K562 (cell line): Measurements from ENCODE around the gene PPP1R14C. TPM values are rescaled to one million over a fixed set of nuclear protein-coding genes. Genes with fewer than 3 reads are reported as not detected.

Experiments
- CAMTA2 ChIP-seq: fragments of 250-450 bp; sonication (Bioruptor Pico); conservative IDR thresholded peaks from 2 replicates; pipeline ENCODE4 v1.5.1; 2022
- CBFA2T3 ChIP-seq: fragments of 450-650 bp; IDR thresholded peaks from 2 replicates; pipeline ENCODE4 v1.6.1; 2017
- DMBX1 ChIP-seq: fragments of 250-450 bp; sonication (Bioruptor Pico); IDR thresholded peaks from 2 replicates; pipeline ENCODE4 v1.8.0; 2022; ENCODE audit warnings: inconsistent platforms, mild to moderate bottlenecking, moderate library complexity, borderline replicate concordance
- FIP1L1 ChIP-seq: fragments of 200-400 bp; formaldehyde crosslinking; IDR thresholded peaks from 2 replicates; pipeline ENCODE4 v1.6.1; 2018; ENCODE audit warnings: mild to moderate bottlenecking, low read depth, low read length; ENCODE audit not compliant: poor library complexity, severe bottlenecking
- HIVEP1 ChIP-seq: fragments of 250-450 bp; sonication (Bioruptor Pico); IDR thresholded peaks from 2 replicates; pipeline ENCODE4 v1.4.0; 2020; ENCODE audit warnings: mild to moderate bottlenecking
- RCOR1 ChIP-seq, 2 experiments: IDR thresholded peaks; 2 replicates each; pipeline ENCODE4 v1.6.1; 2012; ENCODE audit warnings: low read depth in 2 of 2, low read length in 2 of 2, borderline replicate concordance in 1 of 2, improper control_type of control experiment in 1 of 2
- SMARCB1 ChIP-seq: IDR thresholded peaks from 2 replicates; pipeline ENCODE4 v1.6.1; 2011; ENCODE audit warnings: improper control_type of control experiment, low read depth; ENCODE audit not compliant: insufficient read length
- SRF ChIP-seq, 2 experiments: fragments of 250-450, 450-650 bp in 1 of 2; sonication (Bioruptor Pico) in 1 of 2; sonication (generic) in 1 of 2; formaldehyde crosslinking; IDR thresholded peaks; 2 replicates each; pipeline versions ENCODE4 v1.5.0 to v1.5.1; 2020 to 2022; ENCODE audit warnings: mild to moderate bottlenecking in 1 of 2, missing genetic modification reagents in 1 of 2
- polyA plus RNA-seq, 8 experiments: library from polyadenylated mRNA; depleted of rRNA in 4 of 8; stranded (reverse) in 5 of 8; unstranded in 3 of 8; fragments of >200 nt; fragmentation: Nextera tagmentation in 2 of 8; fragmentation: Illumina TruSeq in 1 of 8; extraction: Ambion mirVana in 2 of 8; extraction: Trizol in 1 of 8; gene quantifications; 2 replicates each; pipeline versions ENCODE4 v1.2.1 to v1.2.3, GENCODE V29; 2011 to 2014; ENCODE audit warnings: inconsistent platforms in 1 of 8, missing spikeins in 1 of 8
- total RNA-seq, 7 experiments: library from RNA; depleted of rRNA in 6 of 7; stranded (reverse); fragments of >200 nt in 6 of 7; fragmentation: Illumina TruSeq in 2 of 7; extraction: Trizol in 2 of 7; gene quantifications; 2 replicates each; pipeline versions ENCODE4 v1.2.1 to v1.2.3, GENCODE V29; 2011 to 2021; ENCODE audit warnings: low replicate concordance in 1 of 7
- TF ChIP-seq, protein P1 (sequence below): fragments of 200-600 bp; sonication (generic); IDR thresholded peaks from one replicate; pipeline ENCODE4 v1.6.1; 2012; ENCODE audit warnings: mild to moderate bottlenecking, low read depth, low read length, inconsistent platforms
- TF ChIP-seq, protein P2 (sequence below): fragments of 250-450 bp; sonication (Bioruptor Pico); IDR thresholded peaks from 2 replicates; pipeline ENCODE4 v1.9.0; 2021; ENCODE audit warnings: mild to moderate bottlenecking
- TF ChIP-seq, protein P3 (sequence below): fragments of 450-650 bp; formaldehyde crosslinking; IDR thresholded peaks from 2 replicates; pipeline ENCODE4 v1.4.0; 2020; ENCODE audit warnings: mild to moderate bottlenecking
- TF ChIP-seq, protein P4 (sequence below), 2 experiments: fragments of 150-350 bp in 1 of 2; IDR thresholded peaks; 2 replicates each; pipeline ENCODE4 v1.6.1; 2012 to 2016; ENCODE audit warnings: low read depth in 2 of 2, low read length in 2 of 2, mild to moderate bottlenecking in 1 of 2, moderate library complexity in 1 of 2

Gene PPP1R14C
- total and polyA plus RNA-seq, 9 of the 15 experiments (the other 6 are each of a cell fraction or from before 2014, with no cell fraction given): 4.5 to 16.6 (median 11.9) TPM

GRCh38 chr6:150272976-150273315 is 130.1 kb downstream of the PPP1R14C start (continued):
- TF ChIP-seq, protein P1, sequence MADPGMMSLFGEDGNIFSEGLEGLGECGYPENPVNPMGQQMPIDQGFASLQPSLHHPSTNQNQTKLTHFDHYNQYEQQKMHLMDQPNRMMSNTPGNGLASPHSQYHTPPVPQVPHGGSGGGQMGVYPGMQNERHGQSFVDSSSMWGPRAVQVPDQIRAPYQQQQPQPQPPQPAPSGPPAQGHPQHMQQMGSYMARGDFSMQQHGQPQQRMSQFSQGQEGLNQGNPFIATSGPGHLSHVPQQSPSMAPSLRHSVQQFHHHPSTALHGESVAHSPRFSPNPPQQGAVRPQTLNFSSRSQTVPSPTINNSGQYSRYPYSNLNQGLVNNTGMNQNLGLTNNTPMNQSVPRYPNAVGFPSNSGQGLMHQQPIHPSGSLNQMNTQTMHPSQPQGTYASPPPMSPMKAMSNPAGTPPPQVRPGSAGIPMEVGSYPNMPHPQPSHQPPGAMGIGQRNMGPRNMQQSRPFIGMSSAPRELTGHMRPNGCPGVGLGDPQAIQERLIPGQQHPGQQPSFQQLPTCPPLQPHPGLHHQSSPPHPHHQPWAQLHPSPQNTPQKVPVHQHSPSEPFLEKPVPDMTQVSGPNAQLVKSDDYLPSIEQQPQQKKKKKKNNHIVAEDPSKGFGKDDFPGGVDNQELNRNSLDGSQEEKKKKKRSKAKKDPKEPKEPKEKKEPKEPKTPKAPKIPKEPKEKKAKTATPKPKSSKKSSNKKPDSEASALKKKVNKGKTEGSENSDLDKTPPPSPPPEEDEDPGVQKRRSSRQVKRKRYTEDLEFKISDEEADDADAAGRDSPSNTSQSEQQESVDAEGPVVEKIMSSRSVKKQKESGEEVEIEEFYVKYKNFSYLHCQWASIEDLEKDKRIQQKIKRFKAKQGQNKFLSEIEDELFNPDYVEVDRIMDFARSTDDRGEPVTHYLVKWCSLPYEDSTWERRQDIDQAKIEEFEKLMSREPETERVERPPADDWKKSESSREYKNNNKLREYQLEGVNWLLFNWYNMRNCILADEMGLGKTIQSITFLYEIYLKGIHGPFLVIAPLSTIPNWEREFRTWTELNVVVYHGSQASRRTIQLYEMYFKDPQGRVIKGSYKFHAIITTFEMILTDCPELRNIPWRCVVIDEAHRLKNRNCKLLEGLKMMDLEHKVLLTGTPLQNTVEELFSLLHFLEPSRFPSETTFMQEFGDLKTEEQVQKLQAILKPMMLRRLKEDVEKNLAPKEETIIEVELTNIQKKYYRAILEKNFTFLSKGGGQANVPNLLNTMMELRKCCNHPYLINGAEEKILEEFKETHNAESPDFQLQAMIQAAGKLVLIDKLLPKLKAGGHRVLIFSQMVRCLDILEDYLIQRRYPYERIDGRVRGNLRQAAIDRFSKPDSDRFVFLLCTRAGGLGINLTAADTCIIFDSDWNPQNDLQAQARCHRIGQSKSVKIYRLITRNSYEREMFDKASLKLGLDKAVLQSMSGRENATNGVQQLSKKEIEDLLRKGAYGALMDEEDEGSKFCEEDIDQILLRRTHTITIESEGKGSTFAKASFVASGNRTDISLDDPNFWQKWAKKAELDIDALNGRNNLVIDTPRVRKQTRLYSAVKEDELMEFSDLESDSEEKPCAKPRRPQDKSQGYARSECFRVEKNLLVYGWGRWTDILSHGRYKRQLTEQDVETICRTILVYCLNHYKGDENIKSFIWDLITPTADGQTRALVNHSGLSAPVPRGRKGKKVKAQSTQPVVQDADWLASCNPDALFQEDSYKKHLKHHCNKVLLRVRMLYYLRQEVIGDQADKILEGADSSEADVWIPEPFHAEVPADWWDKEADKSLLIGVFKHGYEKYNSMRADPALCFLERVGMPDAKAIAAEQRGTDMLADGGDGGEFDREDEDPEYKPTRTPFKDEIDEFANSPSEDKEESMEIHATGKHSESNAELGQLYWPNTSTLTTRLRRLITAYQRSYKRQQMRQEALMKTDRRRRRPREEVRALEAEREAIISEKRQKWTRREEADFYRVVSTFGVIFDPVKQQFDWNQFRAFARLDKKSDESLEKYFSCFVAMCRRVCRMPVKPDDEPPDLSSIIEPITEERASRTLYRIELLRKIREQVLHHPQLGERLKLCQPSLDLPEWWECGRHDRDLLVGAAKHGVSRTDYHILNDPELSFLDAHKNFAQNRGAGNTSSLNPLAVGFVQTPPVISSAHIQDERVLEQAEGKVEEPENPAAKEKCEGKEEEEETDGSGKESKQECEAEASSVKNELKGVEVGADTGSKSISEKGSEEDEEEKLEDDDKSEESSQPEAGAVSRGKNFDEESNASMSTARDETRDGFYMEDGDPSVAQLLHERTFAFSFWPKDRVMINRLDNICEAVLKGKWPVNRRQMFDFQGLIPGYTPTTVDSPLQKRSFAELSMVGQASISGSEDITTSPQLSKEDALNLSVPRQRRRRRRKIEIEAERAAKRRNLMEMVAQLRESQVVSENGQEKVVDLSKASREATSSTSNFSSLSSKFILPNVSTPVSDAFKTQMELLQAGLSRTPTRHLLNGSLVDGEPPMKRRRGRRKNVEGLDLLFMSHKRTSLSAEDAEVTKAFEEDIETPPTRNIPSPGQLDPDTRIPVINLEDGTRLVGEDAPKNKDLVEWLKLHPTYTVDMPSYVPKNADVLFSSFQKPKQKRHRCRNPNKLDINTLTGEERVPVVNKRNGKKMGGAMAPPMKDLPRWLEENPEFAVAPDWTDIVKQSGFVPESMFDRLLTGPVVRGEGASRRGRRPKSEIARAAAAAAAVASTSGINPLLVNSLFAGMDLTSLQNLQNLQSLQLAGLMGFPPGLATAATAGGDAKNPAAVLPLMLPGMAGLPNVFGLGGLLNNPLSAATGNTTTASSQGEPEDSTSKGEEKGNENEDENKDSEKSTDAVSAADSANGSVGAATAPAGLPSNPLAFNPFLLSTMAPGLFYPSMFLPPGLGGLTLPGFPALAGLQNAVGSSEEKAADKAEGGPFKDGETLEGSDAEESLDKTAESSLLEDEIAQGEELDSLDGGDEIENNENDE: no peak
- TF ChIP-seq, protein P2, sequence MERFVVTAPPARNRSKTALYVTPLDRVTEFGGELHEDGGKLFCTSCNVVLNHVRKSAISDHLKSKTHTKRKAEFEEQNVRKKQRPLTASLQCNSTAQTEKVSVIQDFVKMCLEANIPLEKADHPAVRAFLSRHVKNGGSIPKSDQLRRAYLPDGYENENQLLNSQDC (CRISPR knock-in tag): no peak
- TF ChIP-seq, protein P3, sequence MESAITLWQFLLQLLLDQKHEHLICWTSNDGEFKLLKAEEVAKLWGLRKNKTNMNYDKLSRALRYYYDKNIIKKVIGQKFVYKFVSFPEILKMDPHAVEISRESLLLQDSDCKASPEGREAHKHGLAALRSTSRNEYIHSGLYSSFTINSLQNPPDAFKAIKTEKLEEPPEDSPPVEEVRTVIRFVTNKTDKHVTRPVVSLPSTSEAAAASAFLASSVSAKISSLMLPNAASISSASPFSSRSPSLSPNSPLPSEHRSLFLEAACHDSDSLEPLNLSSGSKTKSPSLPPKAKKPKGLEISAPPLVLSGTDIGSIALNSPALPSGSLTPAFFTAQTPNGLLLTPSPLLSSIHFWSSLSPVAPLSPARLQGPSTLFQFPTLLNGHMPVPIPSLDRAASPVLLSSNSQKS (CRISPR knock-in tag): no peak
- TF ChIP-seq, protein P4, sequence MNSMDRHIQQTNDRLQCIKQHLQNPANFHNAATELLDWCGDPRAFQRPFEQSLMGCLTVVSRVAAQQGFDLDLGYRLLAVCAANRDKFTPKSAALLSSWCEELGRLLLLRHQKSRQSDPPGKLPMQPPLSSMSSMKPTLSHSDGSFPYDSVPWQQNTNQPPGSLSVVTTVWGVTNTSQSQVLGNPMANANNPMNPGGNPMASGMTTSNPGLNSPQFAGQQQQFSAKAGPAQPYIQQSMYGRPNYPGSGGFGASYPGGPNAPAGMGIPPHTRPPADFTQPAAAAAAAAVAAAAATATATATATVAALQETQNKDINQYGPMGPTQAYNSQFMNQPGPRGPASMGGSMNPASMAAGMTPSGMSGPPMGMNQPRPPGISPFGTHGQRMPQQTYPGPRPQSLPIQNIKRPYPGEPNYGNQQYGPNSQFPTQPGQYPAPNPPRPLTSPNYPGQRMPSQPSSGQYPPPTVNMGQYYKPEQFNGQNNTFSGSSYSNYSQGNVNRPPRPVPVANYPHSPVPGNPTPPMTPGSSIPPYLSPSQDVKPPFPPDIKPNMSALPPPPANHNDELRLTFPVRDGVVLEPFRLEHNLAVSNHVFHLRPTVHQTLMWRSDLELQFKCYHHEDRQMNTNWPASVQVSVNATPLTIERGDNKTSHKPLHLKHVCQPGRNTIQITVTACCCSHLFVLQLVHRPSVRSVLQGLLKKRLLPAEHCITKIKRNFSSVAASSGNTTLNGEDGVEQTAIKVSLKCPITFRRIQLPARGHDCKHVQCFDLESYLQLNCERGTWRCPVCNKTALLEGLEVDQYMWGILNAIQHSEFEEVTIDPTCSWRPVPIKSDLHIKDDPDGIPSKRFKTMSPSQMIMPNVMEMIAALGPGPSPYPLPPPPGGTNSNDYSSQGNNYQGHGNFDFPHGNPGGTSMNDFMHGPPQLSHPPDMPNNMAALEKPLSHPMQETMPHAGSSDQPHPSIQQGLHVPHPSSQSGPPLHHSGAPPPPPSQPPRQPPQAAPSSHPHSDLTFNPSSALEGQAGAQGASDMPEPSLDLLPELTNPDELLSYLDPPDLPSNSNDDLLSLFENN (IDR thresholded peaks at IDR 0.05; ENCODE audit: low read depth in 2 of 2, low read length in 2 of 2): no peak
- TF ChIP-seq SRF (CRISPR knock-in tag; IDR thresholded peaks at IDR 0.05) (no peak), HIVEP1 (0 out of 2 replicates have a peak, but pooled peaks have one; percentile 55), FIP1L1 (no peak), RCOR1 (IDR thresholded peaks at IDR 0.05; ENCODE audit: borderline replicate concordance in 1 of 2, low read depth in 2 of 2, low read length in 2 of 2) (peak in 1 of 2 experiments; percentile 65; a peak in 1 of 4 replicates), DMBX1 (peak; percentile 11; the same call in 1 of the 2 replicates), CAMTA2 (CRISPR knock-in tag) (no peak), CBFA2T3 (0 out of 2 replicates have a peak, but pooled peaks have one; percentile 20), SMARCB1 (no peak)
